SK-N-SH (cell line): ENCODE data around the gene CCDC71. TPM values are rescaled to one million over a fixed set of nuclear protein-coding genes. Genes with fewer than 3 reads are reported as not detected.

Experiments used
- CTCF ChIA-PET: fragments of 300-600, 350-600 bp; formaldehyde crosslinking; extraction: SDS; loops from one replicate; lab custom pipeline; 2021; lab: Yijun Ruan, JAX
- POLR2A ChIA-PET: fragments of 350-600 bp; sonication (Branson Sonifier 250); formaldehyde crosslinking; extraction: SDS; loops from one replicate; lab custom pipeline; 2020; ENCODE audit warnings: antibody characterized with exemption, inconsistent platforms; lab: Yijun Ruan, JAX
- DNase-seq: peaks from one replicate; pipeline ENCODE4 v3.0.0; 2012
- H2AFZ ChIP-seq: fragments of 200-600 bp; sonication (generic); 2 replicates; pipeline ENCODE4 v1.8.1; 2016; ENCODE audit warnings: antibody characterized with exemption, mild to moderate bottlenecking, low read depth
- H3F3A ChIP-seq: fragments of 200-600 bp; sonication (generic); replicated peaks from 2 replicates; pipeline ENCODE3; 2016; ENCODE audit warnings: antibody characterized with exemption, mild to moderate bottlenecking; ENCODE audit not compliant: insufficient read depth
- H3K27ac ChIP-seq, 2 experiments: fragments of 200-500 bp in 1 of 2; fragments of 200-600 bp in 1 of 2; sonication (Bioruptor generic) in 1 of 2; sonication (generic), shearing (Covaris generic) in 1 of 2; 2 replicates each; pipeline versions ENCODE4 v1.5.1 to v1.6.1; 2014 to 2016; ENCODE audit warnings: low read depth in 2 of 2, inconsistent platforms in 1 of 2, low read length in 1 of 2, mild to moderate bottlenecking in 1 of 2, mixed read lengths in 1 of 2
- H3K27me3 ChIP-seq: fragments of 200-600 bp; sonication (generic), shearing (Covaris generic); 2 replicates; pipeline ENCODE4 v1.6.1; 2016; ENCODE audit warnings: mixed run types; ENCODE audit not compliant: insufficient read depth
- H3K36me3 ChIP-seq, 2 experiments: fragments of 200-500 bp in 1 of 2; fragments of 200-600 bp in 1 of 2; sonication (Bioruptor generic) in 1 of 2; sonication (generic) in 1 of 2; replicated peaks in 1 of 2; 2 replicates each; pipeline versions ENCODE3 to v1.5.1; 2014 to 2016; ENCODE audit warnings: low read length in 1 of 2, mild to moderate bottlenecking in 1 of 2; ENCODE audit not compliant: insufficient read depth in 2 of 2, control insufficient read depth in 1 of 2
- H3K4me1 ChIP-seq, 2 experiments: fragments of 200-500 bp in 1 of 2; fragments of 200-600 bp in 1 of 2; sonication (Bioruptor generic) in 1 of 2; sonication (generic), shearing (Covaris generic) in 1 of 2; 2 replicates each; pipeline versions ENCODE4 v1.5.1 to v1.6.1; 2014 to 2016; ENCODE audit warnings: low read depth in 1 of 2, low read length in 1 of 2, mixed run types in 1 of 2; ENCODE audit not compliant: insufficient read depth in 2 of 2, control insufficient read depth in 1 of 2
- H3K4me2 ChIP-seq: fragments of 200-600 bp; sonication (generic), shearing (Covaris generic); 2 replicates; pipeline ENCODE4 v1.6.1; 2017; ENCODE audit warnings: mixed run types
- H3K4me3 ChIP-seq, 2 experiments: fragments of 200-500 bp in 1 of 2; fragments of 200-600 bp in 1 of 2; sonication (Bioruptor generic) in 1 of 2; sonication (generic), shearing (Covaris generic) in 1 of 2; 2 replicates each; pipeline versions ENCODE4 v1.5.1 to v1.8.1; 2014 to 2016; ENCODE audit warnings: low read depth in 2 of 2, inconsistent platforms in 1 of 2, low read length in 1 of 2, mild to moderate bottlenecking in 1 of 2, mixed read lengths in 1 of 2, moderate library complexity in 1 of 2
- H3K79me2 ChIP-seq: fragments of 200-600 bp; sonication (generic); 2 replicates; pipeline ENCODE4 v1.8.1; 2017; ENCODE audit warnings: mild to moderate bottlenecking; ENCODE audit not compliant: insufficient read depth
- H3K9ac ChIP-seq: fragments of 200-600 bp; sonication (generic); 2 replicates; pipeline ENCODE4 v1.6.1; 2017; ENCODE audit warnings: mixed run types
- H3K9me2 ChIP-seq: fragments of 200-600 bp; sonication (generic); 2 replicates; pipeline ENCODE4 v1.6.1; 2017; ENCODE audit warnings: mixed run types
- H3K9me3 ChIP-seq: fragments of 200-600 bp; sonication (generic); 2 replicates; pipeline ENCODE4 v1.6.1; 2017; ENCODE audit warnings: mixed run types, mild to moderate bottlenecking, moderate library complexity
- H4K20me1 ChIP-seq: fragments of 200-600 bp; sonication (generic); 2 replicates; pipeline ENCODE4 v1.6.1; 2017; ENCODE audit warnings: mild to moderate bottlenecking, mixed run types; ENCODE audit not compliant: insufficient read depth
- ELF1 ChIP-seq: IDR thresholded peaks from 2 replicates; pipeline ENCODE4 v1.4.0; 2012
- MXI1 ChIP-seq: IDR thresholded peaks from 2 replicates; pipeline ENCODE4 v1.6.1; 2012; ENCODE audit warnings: mild to moderate bottlenecking, low read depth, low read length, improper control_type of control experiment
- SIN3A ChIP-seq: IDR thresholded peaks from 2 replicates; pipeline ENCODE4 v1.6.1; 2012; ENCODE audit warnings: low read depth, mild to moderate bottlenecking, low read length, moderate library complexity, borderline replicate concordance
- SMC3 ChIP-seq: IDR thresholded peaks from 2 replicates; pipeline ENCODE4 v1.6.1; 2012; ENCODE audit warnings: low read depth, low read length, improper control_type of control experiment
- USF2 ChIP-seq: fragments of 150-350 bp; IDR thresholded peaks from 2 replicates; pipeline ENCODE4 v1.6.1; 2017; ENCODE audit warnings: antibody characterized with exemption, low read length, low read depth, borderline replicate concordance
- WGBS: methylation state at CpG from one replicate; pipeline ENCODE4 v1.1.6; 2017; ENCODE audit warnings: low lambda C conversion rate; 5-methylcytosine and 5-hydroxymethylcytosine counted together
- polyA plus RNA-seq, 3 experiments: library from polyadenylated mRNA; depleted of rRNA; stranded (reverse); fragments of >200 nt; gene quantifications; 2 replicates each; pipeline ENCODE4 v1.2.3, GENCODE V29; 2012
- TF ChIP-seq, protein P1 (sequence below): IDR thresholded peaks from 2 replicates; pipeline ENCODE4; 2012

Gene CCDC71
- polyA plus RNA-seq, 1 of the 3 experiments (the other 2 are of a cell fraction), result 40.9 TPM

GRCh38 chr3:49119036-49119435 is 47.1 kb downstream of the CCDC71 start:
- Histone ChIP-seq H3K9me2 (no peaks in the 10 kb centered on the region), H3F3A (peaks cover 36% of the 10 kb centered on the region), H3K27ac (peak overlapping the region in 1 of 2 experiments; percentile 96; a peak in 2 of 4 replicates), H3K4me3 (peak overlapping the region; percentile 95 to 100; a peak in 2 of 4 replicates), H3K79me2 (peaks cover 31% of the 10 kb centered on the region), H4K20me1 (no peaks in the 10 kb centered on the region), H3K9ac (peak overlapping the region; percentile 89; the same call in 1 of the 2 replicates), H3K4me1 (peaks cover 7 to 19% of the 10 kb centered on the region in 2 experiments; a peak in 2 of 4 replicates), H3K27me3 (no peaks in the 10 kb centered on the region), H3K36me3 (peaks cover 38 to 72% of the 10 kb centered on the region in 2 experiments), H3K9me3 (no peaks in the 10 kb centered on the region), H3K4me2 (peak overlapping the region; percentile 100), H2AFZ (no peak overlapping the region)
- 84% methylated on average over 7 of the region's 10 CpGs for WGBS
- CTCF ChIA-PET, result interaction anchor here (1.8 to 4.0 kb wide), 2 partner anchors 12 to 25 kb away, joined by 6 to 26 read pairs; partner anchors contain the start of genes LAMB2 and QRICH1
- no peak for DNase-seq
- POLR2A ChIA-PET, result interaction anchor here (2.6 to 4.0 kb wide), 2 partner anchors 14 to 26 kb away, joined by 16 to 25 read pairs; partner anchors contain the start of genes LAMB2 and QRICH1
- TF ChIP-seq SIN3A (no peak), SMC3 (no peak), ELF1 (no peak), MXI1 (no peak), USF2 (no peak)
- TF ChIP-seq, protein P1, sequence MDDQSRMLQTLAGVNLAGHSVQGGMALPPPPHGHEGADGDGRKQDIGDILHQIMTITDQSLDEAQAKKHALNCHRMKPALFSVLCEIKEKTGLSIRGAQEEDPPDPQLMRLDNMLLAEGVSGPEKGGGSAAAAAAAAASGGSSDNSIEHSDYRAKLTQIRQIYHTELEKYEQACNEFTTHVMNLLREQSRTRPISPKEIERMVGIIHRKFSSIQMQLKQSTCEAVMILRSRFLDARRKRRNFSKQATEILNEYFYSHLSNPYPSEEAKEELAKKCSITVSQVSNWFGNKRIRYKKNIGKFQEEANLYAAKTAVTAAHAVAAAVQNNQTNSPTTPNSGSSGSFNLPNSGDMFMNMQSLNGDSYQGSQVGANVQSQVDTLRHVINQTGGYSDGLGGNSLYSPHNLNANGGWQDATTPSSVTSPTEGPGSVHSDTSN, result no peak

Other genes with a start within 250 kb of the CCDC71 start
- 69.7 and 94.4 TPM in 2 replicates for gene ARIH2, start 247.5 kb downstream of the CCDC71 start, polyA plus RNA-seq (2012; rRNA removed)
- 21.0 and 21.4 TPM in 2 replicates for gene P4HTM, start 176.1 kb downstream of the CCDC71 start, polyA plus RNA-seq (2012; rRNA removed)
- gene WDR6, start 158.9 kb downstream of the CCDC71 start, polyA plus RNA-seq (2012; rRNA removed), result 230 and 277 TPM in 2 replicates
- 82.7 and 99.4 TPM in 2 replicates for gene DALRD3, start 147.8 kb downstream of the CCDC71 start, polyA plus RNA-seq (2012; rRNA removed)
- 85.3 and 104 TPM in 2 replicates for gene NDUFAF3, start 144.2 kb downstream of the CCDC71 start, polyA plus RNA-seq (2012; rRNA removed)
- gene IMPDH2, start 136.9 kb downstream of the CCDC71 start, polyA plus RNA-seq (2012; rRNA removed), result 305 and 346 TPM in 2 replicates
- gene QRICH1, start 72.3 kb downstream of the CCDC71 start, polyA plus RNA-seq (2012; rRNA removed), result 58.5 and 67.0 TPM in 2 replicates
- 311 and 381 TPM in 2 replicates for gene QARS1, start 61.6 kb downstream of the CCDC71 start, polyA plus RNA-seq (2012; rRNA removed)
- gene USP19, start 45.5 kb downstream of the CCDC71 start, polyA plus RNA-seq (2012; rRNA removed), result 75.6 and 80.5 TPM in 2 replicates
- 318 and 332 TPM in 2 replicates for gene LAMB2, start 33.3 kb downstream of the CCDC71 start, polyA plus RNA-seq (2012; rRNA removed)
- 35.3 and 40.6 TPM in 2 replicates for gene KLHDC8B, start 5.3 kb upstream of the CCDC71 start, polyA plus RNA-seq (2012; rRNA removed)
- 4.2 and 5.8 TPM in 2 replicates for gene C3orf62, start 110.9 kb upstream of the CCDC71 start, polyA plus RNA-seq (2012; rRNA removed)
- gene USP4, start 173.7 kb upstream of the CCDC71 start, polyA plus RNA-seq (2012; rRNA removed), result 33.2 and 45.6 TPM in 2 replicates
- gene GPX1, start 192.0 kb upstream of the CCDC71 start, polyA plus RNA-seq (2012; rRNA removed), result 661 and 815 TPM in 2 replicates
- 221 and 312 TPM in 2 replicates for gene RHOA, start 245.6 kb upstream of the CCDC71 start, polyA plus RNA-seq (2012; rRNA removed)
- 42.1 and 57.5 TPM in 2 replicates for gene TCTA, start 246.1 kb upstream of the CCDC71 start, polyA plus RNA-seq (2012; rRNA removed)